Measurements from ENCODE around the gene CREG2.
A peak's percentile ranks its signal among the peaks of the same experiment; 100 is the strongest.

Gene CREG2

GRCh38 chr2:101361121-101361520, 26.2 kb downstream of the CREG2 start:
- TF ChIP-seq, protein P1, sequence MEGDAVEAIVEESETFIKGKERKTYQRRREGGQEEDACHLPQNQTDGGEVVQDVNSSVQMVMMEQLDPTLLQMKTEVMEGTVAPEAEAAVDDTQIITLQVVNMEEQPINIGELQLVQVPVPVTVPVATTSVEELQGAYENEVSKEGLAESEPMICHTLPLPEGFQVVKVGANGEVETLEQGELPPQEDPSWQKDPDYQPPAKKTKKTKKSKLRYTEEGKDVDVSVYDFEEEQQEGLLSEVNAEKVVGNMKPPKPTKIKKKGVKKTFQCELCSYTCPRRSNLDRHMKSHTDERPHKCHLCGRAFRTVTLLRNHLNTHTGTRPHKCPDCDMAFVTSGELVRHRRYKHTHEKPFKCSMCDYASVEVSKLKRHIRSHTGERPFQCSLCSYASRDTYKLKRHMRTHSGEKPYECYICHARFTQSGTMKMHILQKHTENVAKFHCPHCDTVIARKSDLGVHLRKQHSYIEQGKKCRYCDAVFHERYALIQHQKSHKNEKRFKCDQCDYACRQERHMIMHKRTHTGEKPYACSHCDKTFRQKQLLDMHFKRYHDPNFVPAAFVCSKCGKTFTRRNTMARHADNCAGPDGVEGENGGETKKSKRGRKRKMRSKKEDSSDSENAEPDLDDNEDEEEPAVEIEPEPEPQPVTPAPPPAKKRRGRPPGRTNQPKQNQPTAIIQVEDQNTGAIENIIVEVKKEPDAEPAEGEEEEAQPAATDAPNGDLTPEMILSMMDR (conservative IDR thresholded peaks at IDR 0.05; ENCODE audit: control insufficient read depth, insufficient read depth, low read depth, low read length) = no peak
- H3K4me3 ChIP-seq (ENCODE audit: control insufficient read depth, low read depth, low read length) = no peak overlapping the region
- no peak for DNase-seq (ENCODE audit: low read depth)

- TF ChIP-seq, protein P1 (conservative IDR thresholded peaks at IDR 0.05; ENCODE audit: control insufficient read depth, insufficient read depth, low read depth, low read length) = no peak
- DNase-seq (ENCODE audit: low read depth) = peak; percentile 25
- H3K4me3 ChIP-seq (ENCODE audit: control insufficient read depth, low read depth, low read length) = no peak overlapping the region
Observed at GRCh38 chr2:101360232-101360631, 27.1 kb downstream of the CREG2 start.

DNA sequence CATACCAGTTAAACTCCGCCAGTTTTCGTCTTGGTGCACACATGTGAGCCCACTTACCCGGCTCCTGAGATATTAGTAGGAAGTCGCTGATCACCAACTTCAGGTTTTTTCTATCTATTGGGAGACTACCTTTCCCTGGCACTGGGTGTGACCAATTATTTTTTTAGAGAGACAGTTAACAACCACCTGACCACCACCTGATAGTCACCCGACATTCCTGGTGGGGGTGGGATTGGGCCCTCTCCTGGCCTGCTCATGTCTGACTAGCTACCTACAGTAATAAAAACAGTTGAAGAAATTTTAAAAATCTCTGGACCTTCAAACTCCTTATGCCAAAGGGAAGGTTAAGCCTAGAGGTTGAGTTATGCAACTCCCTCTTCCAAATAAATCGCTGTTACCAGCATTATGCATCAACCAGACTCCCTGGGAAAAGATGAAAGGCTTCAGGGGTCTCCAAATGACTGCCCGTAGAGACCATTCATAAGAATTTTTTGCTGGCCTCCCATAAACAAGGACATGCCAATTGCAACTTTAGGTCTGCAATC, 27.8 kb downstream of the CREG2 start:
- DNase-seq (ENCODE audit: low read depth) = no peak
- H3K4me3 ChIP-seq (ENCODE audit: control insufficient read depth, low read depth, low read length) = no peak overlapping the region
- TF ChIP-seq, protein P1 (conservative IDR thresholded peaks at IDR 0.05; ENCODE audit: control insufficient read depth, insufficient read depth, low read depth, low read length) = no peak

DNA sequence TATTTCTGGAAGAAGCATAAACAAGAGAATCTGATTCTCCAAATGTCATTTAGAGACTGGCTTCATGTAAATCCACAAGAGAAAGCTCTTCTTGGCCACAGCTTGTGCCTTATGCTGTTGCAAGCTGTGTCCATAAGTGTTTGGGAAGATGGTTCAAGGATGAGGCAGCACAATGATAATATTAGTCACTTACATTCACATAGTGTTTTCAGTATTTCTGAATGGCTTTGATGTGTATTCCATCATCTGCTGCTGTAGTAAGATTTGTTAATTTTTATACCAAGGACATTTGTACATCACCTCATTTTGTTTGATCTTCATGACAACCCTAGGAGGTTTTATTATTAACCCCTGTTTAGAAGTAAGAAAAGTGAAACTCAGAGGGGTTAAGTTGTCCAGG, 29.9 kb downstream of the CREG2 start:
- DNase-seq (ENCODE audit: low read depth) = peak; percentile 67
- TF ChIP-seq, protein P1 (conservative IDR thresholded peaks at IDR 0.05; ENCODE audit: control insufficient read depth, insufficient read depth, low read depth, low read length) = no peak
- no peak overlapping the region for H3K4me3 ChIP-seq (ENCODE audit: control insufficient read depth, low read depth, low read length)

- DNase-seq (ENCODE audit: low read depth) = peak; percentile 66
- H3K4me3 ChIP-seq (ENCODE audit: control insufficient read depth, low read depth, low read length) = no peak overlapping the region
- TF ChIP-seq, protein P1 (conservative IDR thresholded peaks at IDR 0.05; ENCODE audit: control insufficient read depth, insufficient read depth, low read depth, low read length) = no peak
Observed at GRCh38 chr2:101356521-101356920, 30.8 kb downstream of the CREG2 start.

GRCh38 chr2:101356055-101356454, 31.2 kb downstream of the CREG2 start:
- H3K4me3 ChIP-seq (ENCODE audit: control insufficient read depth, low read depth, low read length) = no peak overlapping the region
- DNase-seq (ENCODE audit: low read depth) = no peak
- TF ChIP-seq, protein P1 (conservative IDR thresholded peaks at IDR 0.05; ENCODE audit: control insufficient read depth, insufficient read depth, low read depth, low read length) = no peak

Measured in fibroblast of mammary gland (primary cell).